ENCODE data around the gene OLIG3. TPM values are rescaled to one million over a fixed set of nuclear protein-coding genes. Genes with fewer than 3 reads are reported as not detected.

Gene OLIG3
- polyA plus RNA-seq, 2 donors, result 0.02 TPM; not detected in 1

DNA sequence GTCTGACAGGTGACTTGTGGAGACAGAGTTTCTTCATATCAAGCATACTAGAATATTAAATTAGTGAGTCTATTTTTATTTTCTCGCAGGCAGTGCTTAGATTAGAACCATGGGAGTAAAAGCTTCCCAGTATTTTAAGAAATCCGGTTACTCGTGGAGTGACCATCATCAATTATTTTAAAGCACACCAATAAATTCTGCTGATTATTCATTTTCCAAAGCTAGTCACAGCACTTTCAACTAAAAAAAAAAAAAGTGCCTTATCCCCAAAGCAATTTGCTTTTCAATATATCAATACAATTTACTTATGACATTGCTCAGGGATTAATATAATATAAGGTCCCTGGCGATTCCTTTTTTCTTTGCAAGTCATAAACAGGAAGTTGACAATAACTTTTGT, 26.3 kb upstream of the OLIG3 start:
- Histone ChIP-seq H3K4me1 (ENCODE audit: control insufficient read depth in 2 of 2, insufficient read depth in 2 of 2, low read length in 1 of 2) (no peaks in the 10 kb centered on the region), H3K9me3 (ENCODE audit: control insufficient read depth in 2 of 2, insufficient read depth in 1 of 2, low read depth in 1 of 2, low read length in 1 of 2) (no peaks in the 10 kb centered on the region), H3K27me3 (ENCODE audit: control insufficient read depth in 1 of 2, insufficient read depth in 2 of 2, low read length in 2 of 2) (peaks cover 0 to 3% of the 10 kb centered on the region in 2 donors), H3K36me3 (ENCODE audit: control insufficient read depth in 2 of 2, insufficient read depth in 2 of 2, low read length in 1 of 2) (no peaks in the 10 kb centered on the region), H3K27ac (ENCODE audit: low read depth in 2 of 2, low read length in 1 of 2) (no peak overlapping the region), H3K4me3 (ENCODE audit: low read depth in 1 of 2, low read length in 2 of 2) (no peak overlapping the region)
- 80 to 88% methylated on average over 4 of the region's 4 CpGs for WGBS, 2 donors

- Histone ChIP-seq H3K4me3 (ENCODE audit: low read depth in 1 of 2, low read length in 2 of 2) (no peak overlapping the region), H3K4me1 (ENCODE audit: control insufficient read depth in 2 of 2, insufficient read depth in 2 of 2, low read length in 1 of 2) (no peaks in the 10 kb centered on the region), H3K27me3 (ENCODE audit: control insufficient read depth in 1 of 2, insufficient read depth in 2 of 2, low read length in 2 of 2) (peaks cover 0 to 6% of the 10 kb centered on the region in 2 donors), H3K27ac (ENCODE audit: low read depth in 2 of 2, low read length in 1 of 2) (no peak overlapping the region), H3K36me3 (ENCODE audit: control insufficient read depth in 2 of 2, insufficient read depth in 2 of 2, low read length in 1 of 2) (no peaks in the 10 kb centered on the region), H3K9me3 (ENCODE audit: control insufficient read depth in 2 of 2, insufficient read depth in 1 of 2, low read depth in 1 of 2, low read length in 1 of 2) (no peaks in the 10 kb centered on the region)
- whole genome bisulfite sequencing, 2 donors, result 49 to 55% methylated on average over 9 of the region's 9 CpGs
Measured at GRCh38 chr6:137519629-137520176, 25.5 kb upstream of the OLIG3 start.

DNA sequence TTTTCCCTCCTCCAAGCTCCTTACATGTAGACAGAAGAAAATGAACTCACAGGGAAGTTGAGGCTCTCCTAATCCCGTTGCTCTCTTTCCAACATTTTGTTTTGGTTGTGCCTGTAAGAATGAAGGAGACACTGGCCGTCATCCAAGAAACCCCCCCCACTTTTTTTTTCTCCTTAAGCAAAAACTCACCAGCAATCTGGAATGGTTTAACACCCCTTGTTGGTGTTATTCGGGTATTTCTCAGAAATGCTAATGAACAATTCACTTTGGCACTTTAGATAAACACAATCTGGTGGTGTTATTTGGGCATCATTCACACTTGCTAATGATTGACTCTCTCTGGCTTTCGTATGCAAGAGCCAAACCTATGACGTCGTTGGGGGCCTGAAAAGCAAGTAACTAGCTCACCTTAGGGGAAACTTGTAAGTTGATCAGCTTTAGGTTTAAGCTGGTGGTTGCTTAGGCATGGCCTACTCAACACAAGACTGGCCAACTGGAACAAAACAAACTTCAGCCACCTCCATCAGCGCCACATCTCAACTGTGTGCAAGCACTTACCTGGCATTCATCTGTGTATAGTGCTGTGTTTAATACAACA, 24.3 kb upstream of the OLIG3 start:
- H3K36me3 ChIP-seq (ENCODE audit: control insufficient read depth in 2 of 2, insufficient read depth in 2 of 2, low read length in 1 of 2), result no peaks in the 10 kb centered on the region
- no peak overlapping the region for H3K27ac ChIP-seq (ENCODE audit: low read depth in 2 of 2, low read length in 1 of 2)
- H3K4me1 ChIP-seq (ENCODE audit: control insufficient read depth in 2 of 2, insufficient read depth in 2 of 2, low read length in 1 of 2), result no peaks in the 10 kb centered on the region
- peaks cover 0 to 9% of the 10 kb centered on the region in 2 donors for H3K27me3 ChIP-seq (ENCODE audit: control insufficient read depth in 1 of 2, insufficient read depth in 2 of 2, low read length in 2 of 2)
- WGBS, 2 donors, result 48 to 52% methylated on average over 7 of the region's 7 CpGs
- H3K4me3 ChIP-seq (ENCODE audit: low read depth in 1 of 2, low read length in 2 of 2), result no peak overlapping the region
- no peaks in the 10 kb centered on the region for H3K9me3 ChIP-seq (ENCODE audit: control insufficient read depth in 2 of 2, insufficient read depth in 1 of 2, low read depth in 1 of 2, low read length in 1 of 2)

GRCh38 chr6:137514418-137514817, 20.2 kb upstream of the OLIG3 start:
- WGBS, 2 donors, result 45 to 48% methylated on average over 5 of the region's 5 CpGs
- Histone ChIP-seq H3K27me3 (ENCODE audit: control insufficient read depth in 1 of 2, insufficient read depth in 2 of 2, low read length in 2 of 2) (peaks cover 0 to 11% of the 10 kb centered on the region in 2 donors), H3K36me3 (ENCODE audit: control insufficient read depth in 2 of 2, insufficient read depth in 2 of 2, low read length in 1 of 2) (no peaks in the 10 kb centered on the region), H3K27ac (ENCODE audit: low read depth in 2 of 2, low read length in 1 of 2) (no peak overlapping the region), H3K4me3 (ENCODE audit: low read depth in 1 of 2, low read length in 2 of 2) (no peak overlapping the region), H3K9me3 (ENCODE audit: control insufficient read depth in 2 of 2, insufficient read depth in 1 of 2, low read depth in 1 of 2, low read length in 1 of 2) (no peaks in the 10 kb centered on the region), H3K4me1 (ENCODE audit: control insufficient read depth in 2 of 2, insufficient read depth in 2 of 2, low read length in 1 of 2) (no peaks in the 10 kb centered on the region)

DNA sequence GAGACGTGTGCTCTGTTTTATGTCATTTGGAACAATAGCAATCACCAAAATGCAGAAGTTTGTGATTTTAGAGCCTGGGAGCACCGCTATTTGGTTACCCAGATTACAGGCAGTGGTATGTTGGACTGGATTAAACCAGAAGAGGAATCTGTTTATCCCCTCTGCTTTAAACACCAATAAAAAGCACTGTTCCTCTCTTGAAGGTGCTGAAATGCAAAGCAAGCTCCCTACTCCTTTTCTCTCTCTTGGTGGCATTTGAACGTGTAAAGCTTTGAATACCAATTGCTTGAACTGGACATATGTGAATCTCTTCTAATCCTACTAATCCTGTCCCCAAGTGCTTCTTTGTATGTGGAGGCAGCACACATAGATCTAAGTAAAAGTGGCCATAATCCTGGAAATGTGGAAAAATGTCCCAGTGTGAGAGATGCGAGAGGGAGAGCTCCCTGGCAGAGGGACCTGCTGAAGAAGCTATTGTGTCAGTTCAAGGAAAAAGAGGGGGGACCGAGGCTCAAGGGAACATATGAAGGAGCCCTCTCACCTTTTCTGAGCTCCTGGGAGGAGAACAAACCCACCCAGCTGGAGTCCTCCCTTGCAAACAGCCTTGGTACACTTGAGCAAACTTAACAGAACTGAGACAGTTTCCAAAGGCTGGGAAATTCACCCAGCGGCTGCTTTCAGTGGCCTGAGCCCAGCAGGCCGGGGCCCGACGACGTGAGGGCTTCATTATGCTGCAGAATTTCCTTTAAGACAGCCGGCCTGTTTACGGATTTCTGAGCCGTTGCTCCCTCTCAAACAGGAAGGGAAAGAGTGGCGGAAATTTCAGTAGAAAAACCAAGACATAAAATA, 18.8 kb upstream of the OLIG3 start:
- Histone ChIP-seq H3K27ac (ENCODE audit: low read depth in 2 of 2, low read length in 1 of 2) (no peak overlapping the region), H3K4me1 (ENCODE audit: control insufficient read depth in 2 of 2, insufficient read depth in 2 of 2, low read length in 1 of 2) (no peaks in the 10 kb centered on the region), H3K9me3 (ENCODE audit: control insufficient read depth in 2 of 2, insufficient read depth in 1 of 2, low read depth in 1 of 2, low read length in 1 of 2) (no peaks in the 10 kb centered on the region), H3K36me3 (ENCODE audit: control insufficient read depth in 2 of 2, insufficient read depth in 2 of 2, low read length in 1 of 2) (no peaks in the 10 kb centered on the region), H3K4me3 (ENCODE audit: low read depth in 1 of 2, low read length in 2 of 2) (no peak overlapping the region), H3K27me3 (ENCODE audit: control insufficient read depth in 1 of 2, insufficient read depth in 2 of 2, low read length in 2 of 2) (peaks cover 0 to 11% of the 10 kb centered on the region in 2 donors)
- 43 to 45% methylated on average over 14 of the region's 14 CpGs for WGBS, 2 donors

GRCh38 chr6:137510923-137511322, 16.7 kb upstream of the OLIG3 start:
- H3K36me3 ChIP-seq (ENCODE audit: control insufficient read depth in 2 of 2, insufficient read depth in 2 of 2, low read length in 1 of 2), result no peaks in the 10 kb centered on the region
- H3K4me1 ChIP-seq (ENCODE audit: control insufficient read depth in 2 of 2, insufficient read depth in 2 of 2, low read length in 1 of 2), result no peaks in the 10 kb centered on the region
- no peak overlapping the region for H3K27ac ChIP-seq (ENCODE audit: low read depth in 2 of 2, low read length in 1 of 2)
- H3K27me3 ChIP-seq (ENCODE audit: control insufficient read depth in 1 of 2, insufficient read depth in 2 of 2, low read length in 2 of 2), result peaks cover 0 to 9% of the 10 kb centered on the region in 2 donors
- H3K9me3 ChIP-seq (ENCODE audit: control insufficient read depth in 2 of 2, insufficient read depth in 1 of 2, low read depth in 1 of 2, low read length in 1 of 2), result no peaks in the 10 kb centered on the region
- 91 to 94% methylated on average over 2 of the region's 2 CpGs for WGBS, 2 donors
- no peak overlapping the region for H3K4me3 ChIP-seq (ENCODE audit: low read depth in 1 of 2, low read length in 2 of 2)

DNA sequence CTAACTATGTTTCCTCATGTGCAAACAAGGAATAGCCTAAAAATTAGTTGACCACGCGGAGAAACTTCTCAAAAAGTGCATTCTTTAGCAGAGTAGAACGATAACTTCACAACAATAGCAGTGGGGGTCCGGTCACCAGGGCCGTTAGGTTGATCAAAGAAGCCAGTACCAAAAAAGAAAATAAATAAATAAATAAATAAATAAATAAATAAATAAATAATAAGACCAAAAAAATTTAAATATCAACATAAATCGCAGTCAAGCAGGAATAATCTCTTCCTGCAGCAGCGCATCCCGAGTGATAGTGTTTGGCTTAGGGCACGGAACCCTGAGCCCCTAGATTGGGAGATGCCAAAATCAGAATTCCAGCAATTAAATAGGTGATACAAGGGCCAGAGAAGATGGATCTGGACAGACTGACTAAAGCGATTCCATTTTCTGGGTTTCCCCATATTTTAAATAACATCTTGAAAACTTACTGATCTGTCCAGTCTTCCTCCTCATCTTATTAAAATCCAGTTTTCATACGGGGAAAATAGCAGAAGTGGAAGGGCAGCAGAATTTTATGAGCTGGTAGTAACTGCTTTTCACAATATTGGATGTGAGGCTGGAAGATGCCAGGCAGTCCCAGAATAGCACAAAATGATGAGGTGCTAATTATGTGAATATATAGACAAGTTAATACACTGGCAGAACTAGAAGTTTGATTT, 4.4 kb upstream of the OLIG3 start:
- Histone ChIP-seq H3K27me3 (ENCODE audit: control insufficient read depth in 1 of 2, insufficient read depth in 2 of 2, low read length in 2 of 2) (peaks cover 8 to 44% of the 10 kb centered on the region in 2 donors), H3K27ac (ENCODE audit: low read depth in 2 of 2, low read length in 1 of 2) (no peak overlapping the region), H3K36me3 (ENCODE audit: control insufficient read depth in 2 of 2, insufficient read depth in 2 of 2, low read length in 1 of 2) (no peaks in the 10 kb centered on the region), H3K4me1 (ENCODE audit: control insufficient read depth in 2 of 2, insufficient read depth in 2 of 2, low read length in 1 of 2) (peaks cover 9 to 13% of the 10 kb centered on the region in 2 donors), H3K4me3 (ENCODE audit: low read depth in 1 of 2, low read length in 2 of 2) (no peak overlapping the region), H3K9me3 (ENCODE audit: control insufficient read depth in 2 of 2, insufficient read depth in 1 of 2, low read depth in 1 of 2, low read length in 1 of 2) (peaks cover 0 to 5% of the 10 kb centered on the region in 2 donors)
- WGBS, 2 donors, result 25 to 28% methylated on average over 11 of the region's 11 CpGs

- peaks cover 15 to 21% of the 10 kb centered on the region in 2 donors for H3K4me1 ChIP-seq (ENCODE audit: control insufficient read depth in 2 of 2, insufficient read depth in 2 of 2, low read length in 1 of 2)
- peaks cover 9 to 52% of the 10 kb centered on the region in 2 donors for H3K27me3 ChIP-seq (ENCODE audit: control insufficient read depth in 1 of 2, insufficient read depth in 2 of 2, low read length in 2 of 2)
- peak overlapping the region; percentile 1 to 16 for H3K4me3 ChIP-seq (ENCODE audit: low read depth in 1 of 2, low read length in 2 of 2)
- H3K36me3 ChIP-seq (ENCODE audit: control insufficient read depth in 2 of 2, insufficient read depth in 2 of 2, low read length in 1 of 2), result no peaks in the 10 kb centered on the region
- H3K27ac ChIP-seq (ENCODE audit: low read depth in 2 of 2, low read length in 1 of 2), result no peak overlapping the region
- peaks cover 0 to 10% of the 10 kb centered on the region in 2 donors for H3K9me3 ChIP-seq (ENCODE audit: control insufficient read depth in 2 of 2, insufficient read depth in 1 of 2, low read depth in 1 of 2, low read length in 1 of 2)
- 4% methylated on average over 60 of the region's 60 CpGs for WGBS, 2 donors
Measured at GRCh38 chr6:137497721-137498463, 3.7 kb upstream of the OLIG3 start.
